H9 (cell line): Measurements from ENCODE around the gene ETV3L. TPM values are rescaled to one million over a fixed set of nuclear protein-coding genes. Genes with fewer than 3 reads are reported as not detected.

Source experiments
- DNase-seq: peaks from one replicate; pipeline ENCODE4 v3.0.0-alpha.2; 2017
- H2AFZ ChIP-seq: one replicate; pipeline ENCODE4 v1.6.1; 2013; ENCODE audit warnings: mild to moderate bottlenecking, low read length, control low read depth, moderate library complexity
- H2AK5ac ChIP-seq: 2 replicates; pipeline ENCODE4 v1.6.1; 2013; ENCODE audit warnings: low read length, control low read depth, mixed read lengths; ENCODE audit not compliant: insufficient read length
- H2BK120ac ChIP-seq: one replicate; pipeline ENCODE4 v1.6.1; 2013; ENCODE audit warnings: low read depth, mild to moderate bottlenecking, low read length, control low read depth, inconsistent platforms; ENCODE audit not compliant: poor library complexity, severe bottlenecking
- H2BK12ac ChIP-seq: 2 replicates; pipeline ENCODE4 v1.6.1; 2013; ENCODE audit warnings: low read length, control low read depth, mixed read lengths, low read depth; ENCODE audit not compliant: insufficient read length
- H2BK15ac ChIP-seq: 2 replicates; pipeline ENCODE4 v1.6.1; 2013; ENCODE audit warnings: low read depth, low read length, control low read depth
- H2BK20ac ChIP-seq: one replicate; pipeline ENCODE4 v1.6.1; 2013; ENCODE audit warnings: low read depth, mild to moderate bottlenecking, low read length, control low read depth, inconsistent platforms; ENCODE audit not compliant: poor library complexity, severe bottlenecking
- H2BK5ac ChIP-seq: 2 replicates; pipeline ENCODE4 v1.6.1; 2013; ENCODE audit warnings: low read length, control low read depth, mixed read lengths; ENCODE audit not compliant: insufficient read length
- H3K14ac ChIP-seq: 2 replicates; pipeline ENCODE4 v1.6.1; 2013; ENCODE audit warnings: low read length, control low read depth; ENCODE audit not compliant: insufficient read depth
- H3K18ac ChIP-seq: 2 replicates; pipeline ENCODE4 v1.6.1; 2013; ENCODE audit warnings: low read depth, mild to moderate bottlenecking, mixed read lengths, low read length, control low read depth; ENCODE audit not compliant: insufficient read length
- H3K23ac ChIP-seq: 2 replicates; pipeline ENCODE4 v1.6.1; 2013; ENCODE audit warnings: low read length, control low read depth, mixed read lengths, low read depth; ENCODE audit not compliant: insufficient read length
- H3K23me2 ChIP-seq: 2 replicates; pipeline ENCODE4 v1.6.1; 2013; ENCODE audit warnings: low read depth, mild to moderate bottlenecking, mixed read lengths, low read length, control low read depth; ENCODE audit not compliant: insufficient read length, poor library complexity, severe bottlenecking
- H3K27ac ChIP-seq: 2 replicates; pipeline ENCODE4 v1.5.1; 2013; ENCODE audit warnings: low read length, control low read depth, mixed read lengths, low read depth; ENCODE audit not compliant: insufficient read length
- H3K27me3 ChIP-seq: 2 replicates; pipeline ENCODE4 v1.6.1; 2013; ENCODE audit warnings: low read length, control low read depth, inconsistent platforms; ENCODE audit not compliant: insufficient read depth
- H3K4ac ChIP-seq: 2 replicates; pipeline ENCODE4 v1.6.1; 2013; ENCODE audit warnings: low read depth, mild to moderate bottlenecking, control low read depth, inconsistent platforms, low read length, moderate library complexity
- H3K4me1 ChIP-seq: 2 replicates; pipeline ENCODE4 v1.6.1; 2013; ENCODE audit warnings: low read length, control low read depth, inconsistent platforms; ENCODE audit not compliant: insufficient read depth
- H3K4me2 ChIP-seq: 2 replicates; pipeline ENCODE4 v1.6.1; 2013; ENCODE audit warnings: low read length, control low read depth, mixed read lengths; ENCODE audit not compliant: insufficient read length, insufficient read depth
- H3K56ac ChIP-seq: 2 replicates; pipeline ENCODE4 v1.6.1; 2013; ENCODE audit warnings: low read depth, mild to moderate bottlenecking, mixed read lengths, low read length, control low read depth; ENCODE audit not compliant: insufficient read length
- H3K79me1 ChIP-seq: 2 replicates; pipeline ENCODE4 v1.6.1; 2013; ENCODE audit warnings: low read depth, mild to moderate bottlenecking, moderate library complexity, low read length, control low read depth, inconsistent platforms; ENCODE audit not compliant: insufficient read depth, poor library complexity, severe bottlenecking
- H3K79me2 ChIP-seq: 2 replicates; pipeline ENCODE4 v1.6.1; 2013; ENCODE audit warnings: low read length, control low read depth, inconsistent platforms; ENCODE audit not compliant: insufficient read depth
- H3K9ac ChIP-seq: 2 replicates; pipeline ENCODE4 v1.6.1; 2013; ENCODE audit warnings: low read length, control low read depth, mixed read lengths; ENCODE audit not compliant: insufficient read length; ENCODE audit errors: extremely low read depth
- H3K9me3 ChIP-seq: one replicate; pipeline ENCODE4 v1.6.1; 2013; ENCODE audit warnings: low read depth, low read length, inconsistent platforms; ENCODE audit not compliant: control insufficient read depth
- H3T11ph ChIP-seq: one replicate; pipeline ENCODE4 v1.6.1; 2013; ENCODE audit warnings: mild to moderate bottlenecking, low read length, control low read depth, inconsistent platforms
- H4K20me1 ChIP-seq: one replicate; pipeline ENCODE4 v1.6.1; 2013; ENCODE audit not compliant: control insufficient read depth, insufficient read length, insufficient read depth
- H4K5ac ChIP-seq: 2 replicates; pipeline ENCODE4 v1.6.1; 2013; ENCODE audit warnings: low read depth, mild to moderate bottlenecking, mixed read lengths, low read length, control low read depth; ENCODE audit not compliant: insufficient read length
- H4K8ac ChIP-seq: replicated peaks from 2 replicates; pipeline ENCODE4 v1.6.1; 2013; ENCODE audit warnings: low read length, control low read depth, mixed read lengths, low read depth; ENCODE audit not compliant: insufficient read length
- H4K91ac ChIP-seq: 2 replicates; pipeline ENCODE4 v1.6.1; 2013; ENCODE audit warnings: low read depth, mild to moderate bottlenecking, moderate library complexity, mixed read lengths, low read length, control low read depth; ENCODE audit not compliant: insufficient read length
- H3K27ac Mint-ChIP-seq, 3 experiments: 2 replicates in 2 of 3; 3 replicates in 1 of 3; pipeline ENCODE4 v1.8.0; 2020 to 2021; ENCODE audit warnings: mixed read lengths in 3 of 3, mild to moderate bottlenecking in 1 of 3, moderate library complexity in 1 of 3
- H3K27me3 Mint-ChIP-seq: 2 replicates; pipeline ENCODE4 v1.8.0; 2021; ENCODE audit warnings: low read depth, mild to moderate bottlenecking, moderate library complexity, mixed read lengths
- H3K36me3 Mint-ChIP-seq, 3 experiments: 2 replicates in 2 of 3; 3 replicates in 1 of 3; pipeline ENCODE4 v1.8.0; 2020 to 2021; ENCODE audit warnings: low read depth in 3 of 3, mixed read lengths in 3 of 3; ENCODE audit not compliant: insufficient read depth in 1 of 3
- H3K4me1 Mint-ChIP-seq, 2 experiments: 2 replicates each; pipeline ENCODE4 v1.8.0; 2020; ENCODE audit warnings: mixed read lengths in 2 of 2
- H3K4me3 Mint-ChIP-seq, 2 experiments: 2 replicates in 1 of 2; 3 replicates in 1 of 2; pipeline ENCODE4 v1.8.0; 2020 to 2021; ENCODE audit warnings: mild to moderate bottlenecking in 2 of 2, mixed read lengths in 2 of 2, moderate library complexity in 1 of 2
- H3K9me3 Mint-ChIP-seq, 2 experiments: 2 replicates in 1 of 2; 3 replicates in 1 of 2; pipeline ENCODE4 v1.8.0; 2020; ENCODE audit warnings: mild to moderate bottlenecking in 2 of 2, mixed read lengths in 2 of 2, moderate library complexity in 1 of 2
- CTCF ChIP-seq: fragments of 200-600 bp; sonication (generic); conservative IDR thresholded peaks from 3 replicates; pipeline ENCODE4 v1.8.0; 2021; ENCODE audit warnings: antibody characterized with exemption, mild to moderate bottlenecking
- WGBS: extraction: QIAGEN DNeasy Blood & Tissue Kit; methylation state at CpG from one replicate; pipeline ENCODE4 v1.1.7; 2013; ENCODE audit warnings: missing lambda C conversion rate, low lambda C conversion rate, mixed read lengths; ENCODE audit not compliant: insufficient read length; ENCODE audit errors: extremely low coverage; 5-methylcytosine and 5-hydroxymethylcytosine counted together
- total RNA-seq: library from RNA; stranded (reverse); gene quantifications from 2 replicates; pipeline ENCODE4 v1.2.1, GENCODE V29; 2021

ETV3L gene
- total RNA-seq, 1 experiment from 2014 or later, result 0.96 TPM

DNA sequence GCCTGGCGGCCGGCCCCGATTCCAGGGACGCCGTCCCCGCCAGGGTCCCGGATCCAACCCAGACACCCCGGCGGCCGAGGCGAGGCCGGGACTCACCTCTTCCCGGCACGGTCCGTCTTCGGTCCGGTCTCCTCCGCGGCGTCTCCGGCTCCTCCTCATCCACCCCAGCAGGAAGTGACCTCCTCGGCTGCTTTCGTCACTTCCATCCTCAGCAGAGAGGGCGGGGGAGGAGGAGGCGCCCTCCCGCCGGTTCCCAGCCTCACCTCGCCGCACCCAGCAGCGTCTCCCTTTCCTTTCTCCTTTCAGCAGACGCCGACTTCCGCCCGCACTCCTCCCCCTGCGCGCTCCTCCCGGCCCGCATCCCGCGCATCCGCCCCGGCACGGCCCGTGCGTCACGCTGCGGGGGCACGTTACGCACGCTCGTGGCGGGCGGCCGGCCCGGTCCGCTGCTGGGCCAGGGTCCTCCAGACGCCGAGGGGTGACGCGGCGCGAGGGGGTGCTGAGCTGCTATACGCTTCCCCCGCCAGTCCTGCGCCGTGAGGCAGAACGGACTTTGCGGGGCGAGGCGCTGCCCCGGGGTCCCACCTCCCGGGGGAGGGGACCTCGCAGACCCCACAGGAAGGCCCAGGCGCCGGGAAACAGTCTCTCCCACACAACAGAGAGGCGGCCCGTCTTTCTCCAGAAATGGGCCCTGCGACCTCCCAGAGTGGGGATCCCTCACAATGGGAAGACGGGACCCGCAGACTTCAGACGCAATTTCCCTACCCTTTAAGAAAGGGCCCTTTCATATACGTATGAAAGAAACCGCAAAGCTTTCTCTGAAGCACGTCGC is 38.8 kb upstream of the ETV3L start, which contains the start of gene ETV3:
Gene ETV3, minus strand, starts transcription at position 176 of the 832 bp plus-strand sequence. CDS start 2,043 bp downstream, outside the sequence.
- H3K23ac ChIP-seq, result no peak within 1 kb of the TSS
- Mint-ChIP-seq H3K4me1 (peaks cover 50 to 54% of the 10 kb centered on the region in 2 experiments), H3K9me3 (no peaks in the 10 kb centered on the region), H3K36me3 (peaks cover 19 to 30% (median 28%) of the 10 kb centered on the region in 3 experiments; a peak in 6 of 7 replicates), H3K27me3 (no peaks in the 10 kb centered on the region), H3K4me3 (peak within 1 kb of the TSS; percentile 94 to 95), H3K27ac (peak within 1 kb of the TSS; percentile 96 to 97 (median 96))
- H2AFZ ChIP-seq, result no peak within 1 kb of the TSS
- no peak within 1 kb of the TSS for H4K91ac ChIP-seq
- peak within 1 kb of the TSS; percentile 70 for H3K27ac ChIP-seq
- peak within 1 kb of the TSS; percentile 19; the same call in 1 of the 2 replicates for H3K4ac ChIP-seq
- no peaks in the 10 kb centered on the region for H3K9me3 ChIP-seq
- no peak within 1 kb of the TSS for H2BK5ac ChIP-seq
- peaks cover 10% of the 10 kb centered on the region; the same call in 1 of the 2 replicates for H3K79me2 ChIP-seq
- WGBS, result no CpG with 5 or more reads among the region's 85 CpGs
- H3K23me2 ChIP-seq, result peaks cover 13% of the 10 kb centered on the region
- H3K4me2 ChIP-seq, result peak within 1 kb of the TSS; percentile 91
- H2AK5ac ChIP-seq, result no peak within 1 kb of the TSS
- H3K4me1 ChIP-seq, result peaks cover 4% of the 10 kb centered on the region; the same call in 1 of the 2 replicates
- H3T11ph ChIP-seq, result no peak within 1 kb of the TSS
- peak; percentile 94 for DNase-seq
- no peak within 1 kb of the TSS for H4K8ac ChIP-seq
- H3K14ac ChIP-seq, result peak within 1 kb of the TSS; percentile 91
- peak within 1 kb of the TSS; percentile 96 for H2BK120ac ChIP-seq
- H3K18ac ChIP-seq, result peak within 1 kb of the TSS; percentile 83
- no peak for TF ChIP-seq CTCF
- no peak within 1 kb of the TSS for H2BK12ac ChIP-seq
- H4K5ac ChIP-seq, result no peak within 1 kb of the TSS
- H2BK15ac ChIP-seq, result no peak within 1 kb of the TSS; the same call in 1 of the 2 replicates
- no peaks in the 10 kb centered on the region for H4K20me1 ChIP-seq
- no peak within 1 kb of the TSS for H3K56ac ChIP-seq
- peak within 1 kb of the TSS; percentile 60 for H3K9ac ChIP-seq
- H3K79me1 ChIP-seq, result peaks cover 10% of the 10 kb centered on the region
- H2BK20ac ChIP-seq, result no peak within 1 kb of the TSS
- H3K27me3 ChIP-seq, result peaks cover 3% of the 10 kb centered on the region; the same call in 1 of the 2 replicates
